Measurements from ENCODE around the gene SLC37A1. TPM values are rescaled to one million over a fixed set of nuclear protein-coding genes. Genes with fewer than 3 reads are reported as not detected.

SLC37A1 gene
- total RNA-seq, 6 donors from 2014 or later: 20.8 to 70.2 (median 36.8) TPM

GRCh38 chr21:42571391-42572150 is 57.9 kb downstream of the SLC37A1 start:
- no peaks in the 10 kb centered on the region for H3K9me3 ChIP-seq
- WGBS, 2 donors: 87% methylated on average over 20 of the region's 20 CpGs
- no peak for TF ChIP-seq POLR2AphosphoS5 (IDR thresholded peaks at IDR 0.05)
- TF ChIP-seq, protein P1, sequence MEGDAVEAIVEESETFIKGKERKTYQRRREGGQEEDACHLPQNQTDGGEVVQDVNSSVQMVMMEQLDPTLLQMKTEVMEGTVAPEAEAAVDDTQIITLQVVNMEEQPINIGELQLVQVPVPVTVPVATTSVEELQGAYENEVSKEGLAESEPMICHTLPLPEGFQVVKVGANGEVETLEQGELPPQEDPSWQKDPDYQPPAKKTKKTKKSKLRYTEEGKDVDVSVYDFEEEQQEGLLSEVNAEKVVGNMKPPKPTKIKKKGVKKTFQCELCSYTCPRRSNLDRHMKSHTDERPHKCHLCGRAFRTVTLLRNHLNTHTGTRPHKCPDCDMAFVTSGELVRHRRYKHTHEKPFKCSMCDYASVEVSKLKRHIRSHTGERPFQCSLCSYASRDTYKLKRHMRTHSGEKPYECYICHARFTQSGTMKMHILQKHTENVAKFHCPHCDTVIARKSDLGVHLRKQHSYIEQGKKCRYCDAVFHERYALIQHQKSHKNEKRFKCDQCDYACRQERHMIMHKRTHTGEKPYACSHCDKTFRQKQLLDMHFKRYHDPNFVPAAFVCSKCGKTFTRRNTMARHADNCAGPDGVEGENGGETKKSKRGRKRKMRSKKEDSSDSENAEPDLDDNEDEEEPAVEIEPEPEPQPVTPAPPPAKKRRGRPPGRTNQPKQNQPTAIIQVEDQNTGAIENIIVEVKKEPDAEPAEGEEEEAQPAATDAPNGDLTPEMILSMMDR (IDR thresholded peaks at IDR 0.05): no peak
- TF ChIP-seq POLR2A (IDR thresholded peaks at IDR 0.05): no peak
- TF ChIP-seq EP300 (IDR thresholded peaks at IDR 0.05): no peak
- peak; percentile 15 to 41 for DNase-seq
- no peak overlapping the region for H3K4me3 ChIP-seq
- no peaks in the 10 kb centered on the region for H3K27me3 ChIP-seq
- no peak for ATAC-seq (ENCODE audit: low FRiP score in 2 of 2)
- no peak overlapping the region for H3K27ac ChIP-seq
- peaks cover 0 to 76% (median 32%) of the 10 kb centered on the region in 4 donors for H3K36me3 ChIP-seq
- H3K4me1 ChIP-seq: peaks cover 0 to 29% (median 8%) of the 10 kb centered on the region in 4 donors

DNA sequence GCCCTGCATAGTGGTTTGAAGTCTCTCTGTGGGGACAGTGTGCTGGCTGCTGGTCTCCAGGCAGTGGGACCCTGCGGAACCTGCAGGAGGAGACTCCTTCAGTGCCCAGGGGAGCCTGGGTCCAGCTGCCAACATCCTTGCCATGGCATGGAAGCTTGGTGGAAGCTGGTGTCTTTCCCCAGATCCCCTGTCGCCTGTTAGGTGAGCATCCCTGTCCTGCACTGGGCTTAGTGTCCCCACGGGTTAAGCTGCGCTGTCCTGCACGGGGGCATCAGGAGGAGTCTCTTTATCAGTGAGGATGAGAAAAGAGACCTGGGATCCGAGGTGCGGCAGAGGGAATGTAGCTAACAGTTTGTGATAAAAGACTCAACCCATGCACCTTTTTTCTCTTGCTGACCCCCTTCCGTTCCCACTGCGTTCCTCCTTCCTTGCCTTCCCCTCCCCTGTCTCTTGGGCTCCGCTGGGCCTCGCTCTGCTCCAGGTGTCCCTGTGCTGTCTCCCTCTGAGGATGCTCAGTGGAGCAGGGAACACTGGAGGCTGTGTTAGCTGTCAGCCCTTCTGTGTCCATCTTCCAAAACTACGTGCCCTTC is 59.3 kb downstream of the SLC37A1 start:
- no peak overlapping the region for H3K27ac ChIP-seq
- peaks cover 0 to 66% (median 26%) of the 10 kb centered on the region in 4 donors for H3K36me3 ChIP-seq
- no peaks in the 10 kb centered on the region for H3K9me3 ChIP-seq
- no peak for ATAC-seq (ENCODE audit: low FRiP score in 2 of 2)
- H3K27me3 ChIP-seq: no peaks in the 10 kb centered on the region
- TF ChIP-seq, protein P1 (IDR thresholded peaks at IDR 0.05): no peak
- TF ChIP-seq POLR2A (IDR thresholded peaks at IDR 0.05) (no peak), EP300 (IDR thresholded peaks at IDR 0.05) (no peak)
- peaks cover 0 to 16% (median 7%) of the 10 kb centered on the region in 4 donors for H3K4me1 ChIP-seq
- H3K4me3 ChIP-seq: no peak overlapping the region
- peak in 1 of 2 donors; percentile 15 for DNase-seq
- WGBS, 2 donors: 92 to 97% methylated on average over 11 to 12 of the region's 12 CpGs

DNA sequence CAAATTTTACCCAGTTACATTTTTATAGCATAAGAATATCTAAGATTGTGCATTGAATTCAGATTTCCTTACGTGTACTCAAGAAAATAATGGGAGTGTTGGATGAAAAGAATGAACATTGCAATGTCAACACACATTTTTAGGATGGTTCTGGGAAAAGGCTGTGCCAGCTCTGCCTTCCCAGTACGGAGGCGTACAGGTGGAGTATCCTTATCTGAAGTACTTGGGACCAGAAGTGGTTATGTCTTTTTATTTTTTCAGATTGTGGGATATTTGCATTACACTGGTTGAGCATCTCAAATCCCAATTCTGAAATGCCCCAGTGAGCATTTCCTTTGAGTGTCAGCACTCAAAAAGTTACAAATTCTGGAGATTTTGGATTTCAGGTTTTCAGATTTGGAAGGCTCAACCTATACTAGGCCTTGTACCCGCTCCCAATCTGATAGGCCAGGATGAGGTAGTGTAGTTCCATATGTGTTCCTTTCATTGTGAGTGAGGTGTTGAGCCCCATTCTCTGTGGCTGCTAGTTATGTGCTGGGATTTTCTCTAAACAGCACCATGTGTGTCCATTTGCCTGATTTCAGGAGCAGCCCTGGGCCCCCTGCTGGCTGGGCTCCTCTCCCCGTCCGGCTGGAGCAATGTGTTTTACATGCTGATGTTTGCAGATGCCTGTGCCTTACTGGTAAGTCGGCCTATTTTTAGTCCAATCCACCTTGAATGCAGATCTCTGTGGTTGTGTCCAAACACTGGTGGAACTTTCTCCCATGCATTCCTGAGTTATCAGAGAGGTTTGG is 60.8 kb downstream of the SLC37A1 start:
- H3K36me3 ChIP-seq: peaks cover 0 to 54% (median 23%) of the 10 kb centered on the region in 4 donors
- no peak overlapping the region for H3K4me3 ChIP-seq
- ATAC-seq (ENCODE audit: low FRiP score in 2 of 2) (no peak), DNase-seq (peak; percentile 44 to 46)
- H3K9me3 ChIP-seq: no peaks in the 10 kb centered on the region
- no peaks in the 10 kb centered on the region for H3K27me3 ChIP-seq
- H3K27ac ChIP-seq: no peak overlapping the region
- peaks cover 0 to 7% (median 6%) of the 10 kb centered on the region in 4 donors for H3K4me1 ChIP-seq
- 71% methylated on average over 7 of the region's 7 CpGs for WGBS, 2 donors
- TF ChIP-seq, protein P1 (IDR thresholded peaks at IDR 0.05): peak in 1 of 6 experiments; percentile 23
- TF ChIP-seq POLR2AphosphoS5 (IDR thresholded peaks at IDR 0.05) (no peak), POLR2A (IDR thresholded peaks at IDR 0.05) (no peak)

DNA sequence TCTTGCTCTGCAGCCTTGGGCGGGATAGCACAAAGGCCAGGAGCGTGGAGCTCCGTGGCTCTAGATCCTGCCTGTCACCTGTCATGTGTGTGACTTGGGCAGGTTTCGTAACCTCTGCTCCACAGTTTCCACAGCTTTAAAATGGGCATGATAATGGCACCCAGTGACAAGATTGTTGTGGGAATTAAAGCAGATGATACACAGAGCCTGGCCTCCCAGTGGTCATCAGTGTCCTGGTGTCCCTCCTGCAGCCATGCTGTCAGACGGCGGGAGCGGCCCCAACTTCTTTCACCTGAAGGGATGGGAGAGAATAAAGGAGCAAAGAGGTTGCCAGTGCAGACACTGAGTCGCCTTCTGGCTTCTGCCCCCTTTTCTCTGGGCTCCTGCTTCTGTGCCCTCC is 61.5 kb downstream of the SLC37A1 start:
- no peak overlapping the region for H3K4me3 ChIP-seq
- no peak overlapping the region for H3K27ac ChIP-seq
- H3K9me3 ChIP-seq: no peaks in the 10 kb centered on the region
- TF ChIP-seq POLR2A (IDR thresholded peaks at IDR 0.05): no peak
- TF ChIP-seq POLR2AphosphoS5 (IDR thresholded peaks at IDR 0.05): no peak
- no peak for TF ChIP-seq EP300 (IDR thresholded peaks at IDR 0.05)
- TF ChIP-seq, protein P1 (IDR thresholded peaks at IDR 0.05): no peak
- peak in 1 of 2 donors; percentile 5 for DNase-seq
- peaks cover 0 to 50% (median 18%) of the 10 kb centered on the region in 4 donors for H3K36me3 ChIP-seq
- no peak for ATAC-seq (ENCODE audit: low FRiP score in 2 of 2)
- H3K4me1 ChIP-seq: peaks cover 0 to 7% (median 6%) of the 10 kb centered on the region in 4 donors
- no peaks in the 10 kb centered on the region for H3K27me3 ChIP-seq
- 93 to 96% methylated on average over 8 of the region's 8 CpGs for WGBS, 2 donors
